SKM-1 treated with dmso at 0.1 percent for 144 hours (cell line): Measurements from ENCODE around the gene INTS6.

Source experiments
- DNase-seq: peaks from one replicate; lab custom pipeline; 2025; ENCODE audit not compliant: unreplicated experiment; lab: John Stamatoyannopoulos, UW

Gene INTS6

DNA sequence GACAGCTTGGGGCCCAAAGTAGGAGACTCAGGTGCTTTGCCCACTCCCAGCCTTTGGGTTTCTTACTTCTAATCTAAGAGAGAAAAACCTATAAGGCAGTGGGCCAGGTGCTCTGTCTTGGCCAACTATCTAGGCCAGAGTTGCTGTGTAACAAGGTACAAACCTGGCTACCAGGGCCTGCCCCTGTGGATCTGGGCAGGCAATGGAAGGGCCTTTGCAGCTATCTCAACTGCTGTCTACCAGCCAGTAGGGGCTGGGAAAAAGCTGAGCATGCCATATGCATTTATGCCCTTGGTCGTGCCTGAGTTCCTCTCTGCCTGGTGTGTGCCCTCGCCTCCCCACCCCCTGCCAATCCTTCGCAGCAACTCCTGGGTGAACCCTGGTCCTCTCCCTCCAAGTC, 130.0 kb downstream of the INTS6 start:
- no peak for DNase-seq

DNA sequence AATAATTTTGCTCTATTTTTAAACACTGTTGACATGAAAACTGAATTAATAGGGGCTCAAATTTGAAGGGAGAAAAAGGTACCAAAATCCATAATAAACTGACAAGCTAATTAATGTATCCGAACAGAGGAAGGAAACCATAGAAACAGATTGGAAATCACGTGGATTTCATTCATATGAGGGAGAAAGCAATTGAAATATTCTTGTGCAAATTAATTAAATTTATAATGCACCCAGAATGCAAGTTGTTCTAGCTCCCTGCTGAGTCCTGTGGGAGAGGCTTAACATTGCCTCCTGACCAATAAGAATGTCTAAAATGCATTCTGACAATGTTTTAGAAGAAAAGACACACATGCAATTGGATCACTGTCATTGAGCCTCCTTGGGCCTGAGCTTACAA, 131.0 kb downstream of the INTS6 start:
- no peak for DNase-seq

DNA sequence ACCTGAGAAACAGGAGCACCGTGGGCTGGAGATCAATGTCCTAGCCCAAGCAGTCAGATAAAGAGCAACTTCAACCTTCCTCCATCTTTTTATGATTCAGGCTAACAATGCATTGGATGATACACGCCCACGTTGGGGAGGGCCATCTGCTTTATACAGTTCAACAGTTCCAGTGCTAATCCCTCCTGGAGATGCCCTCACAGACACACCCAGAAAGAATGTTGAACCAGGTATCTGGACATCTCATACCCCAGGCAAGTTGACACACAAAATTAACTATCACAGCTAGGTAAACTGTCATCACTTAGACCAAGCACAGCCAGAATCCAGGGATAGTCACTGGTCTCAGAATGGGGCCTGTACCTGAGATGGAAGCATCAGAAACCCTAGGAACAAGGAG, 134.0 kb downstream of the INTS6 start:
- no peak for DNase-seq

DNA sequence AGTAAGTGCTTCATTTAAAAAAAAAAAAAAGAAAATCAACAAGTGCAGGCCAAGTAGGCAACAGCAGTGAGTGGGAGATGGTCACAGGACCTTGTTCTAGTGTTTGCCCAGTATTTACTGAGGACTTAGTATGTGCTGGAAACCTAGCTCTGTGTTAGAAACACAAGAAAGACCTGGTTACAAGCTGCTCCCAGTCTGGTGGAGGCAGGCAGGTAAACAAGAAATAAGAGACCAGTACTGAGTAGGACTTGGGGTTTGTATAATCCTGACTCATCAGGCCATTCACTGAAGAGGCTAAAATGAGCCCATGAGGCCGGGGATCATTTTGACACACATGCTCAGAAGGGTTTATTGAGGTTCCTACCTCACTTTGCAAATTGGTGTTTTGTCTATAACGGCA, 134.8 kb downstream of the INTS6 start:
- DNase-seq: no peak

DNA sequence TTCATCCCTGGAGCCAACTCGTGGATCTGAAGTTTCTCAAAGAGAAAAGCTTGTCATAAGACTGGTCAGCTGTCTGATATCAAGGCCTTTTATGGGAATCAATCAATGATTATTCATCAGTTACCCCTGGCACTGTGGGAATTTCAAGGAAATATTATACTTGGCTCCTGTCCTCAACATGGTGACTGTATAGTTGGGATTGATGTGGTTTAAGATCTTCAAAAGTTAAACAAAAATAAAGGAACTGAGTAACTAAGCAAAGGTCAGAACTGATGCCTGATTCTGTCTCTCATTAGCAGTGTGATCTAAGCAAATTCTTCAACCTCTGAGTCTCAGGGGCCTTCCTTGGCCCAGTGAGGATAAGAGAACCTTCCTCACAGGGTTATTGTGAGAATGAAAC, 135.6 kb downstream of the INTS6 start:
- DNase-seq: no peak

DNA sequence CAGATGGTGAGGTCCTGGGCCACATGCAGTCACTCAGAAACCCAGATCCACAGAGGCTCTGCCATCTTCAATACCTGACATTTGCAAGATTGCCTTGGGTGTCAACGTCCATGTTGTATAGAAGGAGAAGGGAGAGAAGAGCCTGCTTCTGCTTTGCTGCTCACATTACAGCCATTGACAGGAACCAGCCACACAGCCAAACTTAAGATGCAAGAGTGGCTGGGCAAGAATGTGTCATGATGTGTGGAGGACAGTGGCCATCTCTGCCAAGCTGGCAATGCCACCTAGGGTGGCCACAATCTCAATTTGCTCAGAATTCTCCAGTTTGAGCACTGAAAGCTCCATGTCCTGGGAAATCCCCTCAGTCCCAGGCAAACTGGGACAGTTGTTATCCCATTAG, 139.2 kb downstream of the INTS6 start:
- DNase-seq: no peak

DNA sequence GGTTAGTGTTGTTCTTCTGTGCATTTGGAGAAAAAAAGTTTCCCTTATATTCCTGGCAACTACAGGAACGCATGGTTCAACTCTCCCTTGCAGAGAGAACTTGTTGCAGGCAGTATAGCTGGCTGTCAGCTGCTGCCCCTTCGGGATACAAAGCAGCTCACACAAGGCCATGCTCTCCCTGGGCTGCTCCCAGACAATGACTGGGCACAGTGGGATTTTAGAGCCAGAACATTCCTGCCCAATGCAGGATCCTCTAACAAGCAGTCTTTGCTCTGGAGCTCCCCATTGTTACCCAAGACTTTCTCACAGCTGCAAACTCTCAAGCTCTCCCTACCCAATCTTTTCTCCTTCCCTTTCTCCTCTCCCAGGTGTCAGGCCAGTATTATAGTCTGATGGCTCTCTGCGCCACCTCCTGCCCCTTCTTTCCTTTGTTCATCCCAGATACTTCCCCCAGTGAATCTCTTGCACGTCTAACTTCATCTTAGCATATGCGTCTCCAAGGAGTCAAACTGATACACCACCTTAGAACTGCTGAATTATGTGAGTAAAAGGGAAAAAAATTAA, 140.8 kb downstream of the INTS6 start:
- DNase-seq: no peak
